Measurements from ENCODE around the gene WRAP53. TPM values are rescaled to one million over a fixed set of nuclear protein-coding genes. Genes with fewer than 3 reads are reported as not detected.

Gene WRAP53
- total and polyA plus RNA-seq, 2 of the 13 experiments (the other 11 are each of a cell fraction or from before 2014, with no cell fraction given): 7.0 to 19.5 TPM

DNA sequence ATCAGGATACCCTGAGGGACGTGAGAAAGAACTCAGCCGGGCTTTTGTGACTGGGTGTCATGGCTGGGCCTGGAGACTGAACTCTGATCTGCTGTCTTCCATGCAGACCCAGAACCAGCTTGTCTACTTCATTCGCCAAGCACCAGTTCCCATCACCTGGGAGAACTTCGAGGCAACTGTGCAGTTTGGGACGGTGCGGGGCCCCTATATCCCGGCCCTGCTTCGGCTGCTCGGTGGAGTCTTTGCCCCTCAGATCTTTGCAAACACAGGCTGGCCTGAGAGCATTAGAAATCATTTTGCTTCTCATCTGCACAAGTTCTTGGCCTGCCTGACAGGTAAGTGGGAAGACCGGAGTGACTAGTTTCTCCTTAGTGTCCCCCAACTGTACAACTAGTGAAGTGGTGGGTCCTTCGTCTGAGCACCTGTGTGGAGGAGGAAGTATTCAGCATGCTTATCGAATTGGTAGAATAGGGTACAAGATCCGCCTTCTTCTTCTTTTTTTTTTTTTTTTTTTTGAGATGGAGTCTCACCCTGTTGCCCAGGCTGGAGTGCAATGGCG is 44.8 kb downstream of the WRAP53 start:
- Histone ChIP-seq H3K79me2 (ENCODE audit: insufficient read depth, low read length) (no peaks in the 10 kb centered on the region), H4K20me1 (ENCODE audit: insufficient read depth, low read length) (no peaks in the 10 kb centered on the region), H3K9ac (ENCODE audit: insufficient read depth, low read depth, low read length) (no peak overlapping the region), H3K9me3 (ENCODE audit: low read length) (no peaks in the 10 kb centered on the region), H3K36me3 (replicated peaks in 1 of 2; ENCODE audit: control insufficient read depth in 1 of 2, insufficient read depth in 2 of 2, low read length in 2 of 2) (no peaks in the 10 kb centered on the region), H3K27ac (ENCODE audit: extremely low read length, insufficient read depth, low read length) (no peak overlapping the region), H3K27me3 (ENCODE audit: control insufficient read depth in 1 of 2, insufficient read depth in 2 of 2, low read length in 2 of 2) (peaks cover 11 to 37% of the 10 kb centered on the region in 2 experiments), H3K4me1 (ENCODE audit: insufficient read depth, low read length) (no peaks in the 10 kb centered on the region), H3K4me3 (replicated peaks in 1 of 3; ENCODE audit: insufficient read depth in 1 of 3, low read depth in 2 of 3, low read length in 3 of 3) (no peak overlapping the region), H2AFZ (ENCODE audit: low read length) (no peak overlapping the region), H3K4me2 (ENCODE audit: low read depth, low read length) (no peak overlapping the region)
- POLR2A ChIA-PET: no interaction called here
- no peak for DNase-seq (ENCODE audit: low spot score)
- no TSS peak for BruUV-seq (replicated peaks)
- 34% methylated on average over 7 of the region's 14 CpGs for WGBS (ENCODE audit: low lambda C conversion rate)
- ATAC-seq: no peak
- no peak for TF ChIP-seq ZNF549 (CRISPR knock-in tag; IDR thresholded peaks at IDR 0.05)
- TF ChIP-seq MTA3 (CRISPR knock-in tag; IDR thresholded peaks at IDR 0.05): no peak
- no peak for TF ChIP-seq HNF1B (CRISPR knock-in tag; IDR thresholded peaks at IDR 0.05)
- no peak for TF ChIP-seq MTF2 (CRISPR knock-in tag; IDR thresholded peaks at IDR 0.05; ENCODE audit: borderline replicate concordance)
- TF ChIP-seq, protein P1, sequence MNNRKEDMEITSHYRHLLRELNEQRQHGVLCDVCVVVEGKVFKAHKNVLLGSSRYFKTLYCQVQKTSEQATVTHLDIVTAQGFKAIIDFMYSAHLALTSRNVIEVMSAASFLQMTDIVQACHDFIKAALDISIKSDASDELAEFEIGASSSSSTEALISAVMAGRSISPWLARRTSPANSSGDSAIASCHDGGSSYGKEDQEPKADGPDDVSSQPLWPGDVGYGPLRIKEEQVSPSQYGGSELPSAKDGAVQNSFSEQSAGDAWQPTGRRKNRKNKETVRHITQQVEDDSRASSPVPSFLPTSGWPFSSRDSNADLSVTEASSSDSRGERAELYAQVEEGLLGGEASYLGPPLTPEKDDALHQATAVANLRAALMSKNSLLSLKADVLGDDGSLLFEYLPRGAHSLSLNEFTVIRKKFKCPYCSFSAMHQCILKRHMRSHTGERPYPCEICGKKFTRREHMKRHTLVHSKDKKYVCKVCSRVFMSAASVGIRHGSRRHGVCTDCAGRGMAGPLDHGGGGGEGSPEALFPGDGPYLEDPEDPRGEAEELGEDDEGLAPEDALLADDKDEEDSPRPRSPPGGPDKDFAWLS (CRISPR knock-in tag; IDR thresholded peaks at IDR 0.05; ENCODE audit: borderline replicate concordance): no peak
- TF ChIP-seq NFATC3 (CRISPR knock-in tag; IDR thresholded peaks at IDR 0.05): no peak
- TF ChIP-seq NKX3-1 (CRISPR knock-in tag; IDR thresholded peaks at IDR 0.05): no peak
- no peak for TF ChIP-seq ATF6 (CRISPR knock-in tag; conservative IDR thresholded peaks at IDR 0.05)
- TF ChIP-seq ZNF569 (CRISPR knock-in tag; IDR thresholded peaks at IDR 0.05; ENCODE audit: borderline replicate concordance): no peak
- TF ChIP-seq KMT2A (CRISPR knock-in tag; IDR thresholded peaks at IDR 0.05): no peak
- in situ Hi-C loops (cut with HindIII; ENCODE audit: extremely low pct_ligation_motif_present, low pct_unique_long_range_greater_than_20kb): no loop called here
- FAIRE-seq: no peak
- CTCF ChIA-PET (ENCODE audit: low intra/inter-chr PET ratio, low total read pairs): no interaction called here
- intact Hi-C loops (cut with micrococcal nuclease; ENCODE audit: unreplicated experiment): no loop called here
